Measurements from ENCODE around the gene NLGN1.

DNA sequence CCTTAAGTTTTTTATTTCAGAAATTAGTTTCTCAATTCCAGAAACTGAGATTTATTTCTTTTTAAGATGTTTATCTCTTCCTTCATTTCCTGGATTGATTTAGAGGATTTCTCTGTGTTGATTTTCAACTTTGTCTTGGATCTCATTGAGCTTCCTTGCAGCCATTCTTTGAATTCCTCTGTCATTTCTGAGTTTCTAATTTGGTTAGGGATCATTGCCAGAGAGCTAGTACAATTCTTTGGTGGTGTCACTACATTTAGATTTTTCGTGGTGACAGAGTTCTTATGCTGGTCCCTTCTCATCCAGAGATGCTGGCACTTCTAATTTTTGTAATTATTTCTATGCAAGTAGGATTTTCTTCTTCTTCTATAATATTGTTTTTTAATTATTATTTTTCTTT, 770.5 kb downstream of the NLGN1 start:
- TF ChIP-seq POLR2AphosphoS5 (IDR thresholded peaks at IDR 0.05) (no peak), EP300 (IDR thresholded peaks at IDR 0.05) (no peak)
- TF ChIP-seq, protein P1, sequence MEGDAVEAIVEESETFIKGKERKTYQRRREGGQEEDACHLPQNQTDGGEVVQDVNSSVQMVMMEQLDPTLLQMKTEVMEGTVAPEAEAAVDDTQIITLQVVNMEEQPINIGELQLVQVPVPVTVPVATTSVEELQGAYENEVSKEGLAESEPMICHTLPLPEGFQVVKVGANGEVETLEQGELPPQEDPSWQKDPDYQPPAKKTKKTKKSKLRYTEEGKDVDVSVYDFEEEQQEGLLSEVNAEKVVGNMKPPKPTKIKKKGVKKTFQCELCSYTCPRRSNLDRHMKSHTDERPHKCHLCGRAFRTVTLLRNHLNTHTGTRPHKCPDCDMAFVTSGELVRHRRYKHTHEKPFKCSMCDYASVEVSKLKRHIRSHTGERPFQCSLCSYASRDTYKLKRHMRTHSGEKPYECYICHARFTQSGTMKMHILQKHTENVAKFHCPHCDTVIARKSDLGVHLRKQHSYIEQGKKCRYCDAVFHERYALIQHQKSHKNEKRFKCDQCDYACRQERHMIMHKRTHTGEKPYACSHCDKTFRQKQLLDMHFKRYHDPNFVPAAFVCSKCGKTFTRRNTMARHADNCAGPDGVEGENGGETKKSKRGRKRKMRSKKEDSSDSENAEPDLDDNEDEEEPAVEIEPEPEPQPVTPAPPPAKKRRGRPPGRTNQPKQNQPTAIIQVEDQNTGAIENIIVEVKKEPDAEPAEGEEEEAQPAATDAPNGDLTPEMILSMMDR (IDR thresholded peaks at IDR 0.05), result no peak
